ENCODE measurements around the gene TUBA8.

DNA sequence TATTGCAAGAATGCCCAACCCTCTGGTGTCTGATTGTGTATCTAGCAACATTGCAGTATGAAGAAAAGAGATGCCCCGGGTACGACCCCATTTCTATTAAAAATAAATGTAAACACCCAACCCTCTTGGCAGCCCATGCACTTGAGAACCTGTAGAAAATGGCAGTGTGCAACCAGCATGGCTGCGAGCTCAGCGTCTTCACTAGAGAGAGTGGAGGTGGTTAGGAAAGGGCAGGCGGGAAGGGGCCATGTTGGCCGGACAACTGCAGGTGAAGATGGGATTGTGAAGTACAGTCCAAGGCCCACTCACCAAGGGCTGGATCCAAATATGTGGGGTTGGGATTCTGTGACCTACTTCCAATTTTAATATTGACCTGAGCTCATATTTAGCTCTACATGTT lies 16.9 kb upstream of the TUBA8 start:
- TF ChIP-seq, protein P1, sequence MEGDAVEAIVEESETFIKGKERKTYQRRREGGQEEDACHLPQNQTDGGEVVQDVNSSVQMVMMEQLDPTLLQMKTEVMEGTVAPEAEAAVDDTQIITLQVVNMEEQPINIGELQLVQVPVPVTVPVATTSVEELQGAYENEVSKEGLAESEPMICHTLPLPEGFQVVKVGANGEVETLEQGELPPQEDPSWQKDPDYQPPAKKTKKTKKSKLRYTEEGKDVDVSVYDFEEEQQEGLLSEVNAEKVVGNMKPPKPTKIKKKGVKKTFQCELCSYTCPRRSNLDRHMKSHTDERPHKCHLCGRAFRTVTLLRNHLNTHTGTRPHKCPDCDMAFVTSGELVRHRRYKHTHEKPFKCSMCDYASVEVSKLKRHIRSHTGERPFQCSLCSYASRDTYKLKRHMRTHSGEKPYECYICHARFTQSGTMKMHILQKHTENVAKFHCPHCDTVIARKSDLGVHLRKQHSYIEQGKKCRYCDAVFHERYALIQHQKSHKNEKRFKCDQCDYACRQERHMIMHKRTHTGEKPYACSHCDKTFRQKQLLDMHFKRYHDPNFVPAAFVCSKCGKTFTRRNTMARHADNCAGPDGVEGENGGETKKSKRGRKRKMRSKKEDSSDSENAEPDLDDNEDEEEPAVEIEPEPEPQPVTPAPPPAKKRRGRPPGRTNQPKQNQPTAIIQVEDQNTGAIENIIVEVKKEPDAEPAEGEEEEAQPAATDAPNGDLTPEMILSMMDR (IDR thresholded peaks at IDR 0.05): no peak
- TF ChIP-seq POLR2AphosphoS5 (IDR thresholded peaks at IDR 0.05): no peak
- no peak for TF ChIP-seq POLR2A (IDR thresholded peaks at IDR 0.05)

All from breast epithelium (tissue), 3 donors.